HG03066 (cell line): ENCODE data around the gene ZNF837.
A peak's percentile ranks its signal among the peaks of the same experiment; 100 is the strongest.

Experiments
- ATAC-seq: cut with Tn5 transposase; IDR thresholded peaks from one replicate; pipeline ENCODE4 v1.9.1; 2021; ENCODE audit warnings: low read depth; ENCODE audit not compliant: unreplicated experiment

The ZNF837 gene

DNA sequence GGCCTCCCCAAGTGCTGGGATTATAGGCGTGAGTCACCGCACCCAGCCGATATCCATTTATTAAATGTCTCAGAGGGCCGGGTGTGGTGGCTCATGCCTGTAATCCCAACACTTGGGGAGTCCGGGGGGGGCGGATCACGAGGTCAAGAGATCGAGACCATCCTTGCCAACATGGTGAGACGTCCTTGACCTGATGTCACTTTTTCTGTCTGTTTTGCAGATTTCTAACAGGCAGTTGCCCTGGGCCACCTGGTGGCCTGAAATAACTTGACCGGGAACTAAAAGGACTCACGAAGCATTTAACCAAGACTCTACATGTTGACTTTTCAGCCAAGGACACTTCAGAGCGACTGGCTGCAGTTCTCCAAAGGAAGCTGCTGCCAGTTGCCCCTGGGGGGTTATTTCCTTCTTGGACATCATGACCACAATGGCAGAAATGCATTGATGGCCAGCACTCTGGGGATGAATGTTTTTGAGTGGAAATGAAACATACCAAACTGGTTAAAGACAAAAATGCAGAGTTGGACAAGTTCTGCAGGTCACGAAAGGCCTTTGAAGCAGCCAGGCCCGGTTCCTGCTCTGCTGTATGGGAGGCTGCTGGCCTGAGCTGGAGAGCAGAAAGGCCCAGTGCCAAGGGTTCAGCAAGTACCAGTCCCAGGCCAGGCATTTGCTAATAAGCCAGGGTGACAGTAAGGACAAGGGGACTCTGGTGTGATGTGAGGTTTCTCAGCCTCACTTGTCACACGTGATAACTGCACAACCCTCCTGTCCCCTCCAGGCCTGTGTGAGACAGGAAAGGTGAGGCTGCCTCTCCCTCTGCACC, 8.3 kb downstream of the ZNF837 start:
- no peak for ATAC-seq

DNA sequence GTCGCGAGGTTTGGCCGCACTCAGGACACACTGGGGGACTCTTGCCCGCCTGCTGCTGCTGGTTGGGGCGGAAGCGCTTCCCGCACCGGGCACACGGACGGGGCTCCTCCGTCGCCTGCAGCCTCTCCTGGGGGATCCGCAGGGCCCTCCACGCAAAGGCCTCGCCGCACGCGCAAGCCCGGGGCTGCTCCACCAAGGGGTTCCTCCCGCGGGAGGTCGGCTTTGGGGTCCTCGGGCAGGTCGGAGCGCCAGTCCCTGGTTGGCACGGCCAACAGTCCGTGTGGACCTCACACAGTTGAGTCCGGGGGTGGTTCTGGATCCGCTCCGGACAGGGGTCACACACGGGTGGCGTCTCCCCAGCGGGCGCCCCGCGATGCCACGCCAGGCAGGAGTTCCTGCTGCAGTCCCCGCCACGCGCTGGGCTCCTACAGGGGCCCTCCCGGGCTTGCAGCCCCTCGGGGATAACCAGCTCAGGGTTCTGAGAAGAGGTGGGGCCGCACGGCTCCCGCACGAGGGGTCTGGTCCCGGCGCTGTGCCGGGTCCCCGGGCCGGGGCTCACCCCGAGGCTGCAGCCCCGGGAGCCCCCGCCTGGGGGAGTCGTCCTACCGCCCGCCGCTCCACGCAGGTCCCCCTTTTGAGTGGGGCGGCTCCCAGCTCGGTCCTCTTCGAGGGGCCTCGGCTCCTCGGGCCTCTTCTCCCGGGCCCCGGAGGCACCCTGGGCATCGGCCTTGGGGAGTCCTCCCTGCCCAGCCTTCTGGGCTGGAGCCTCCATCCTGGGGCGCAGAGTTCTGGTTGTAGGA, 12.1 kb downstream of the ZNF837 start:
- ATAC-seq = no peak

DNA sequence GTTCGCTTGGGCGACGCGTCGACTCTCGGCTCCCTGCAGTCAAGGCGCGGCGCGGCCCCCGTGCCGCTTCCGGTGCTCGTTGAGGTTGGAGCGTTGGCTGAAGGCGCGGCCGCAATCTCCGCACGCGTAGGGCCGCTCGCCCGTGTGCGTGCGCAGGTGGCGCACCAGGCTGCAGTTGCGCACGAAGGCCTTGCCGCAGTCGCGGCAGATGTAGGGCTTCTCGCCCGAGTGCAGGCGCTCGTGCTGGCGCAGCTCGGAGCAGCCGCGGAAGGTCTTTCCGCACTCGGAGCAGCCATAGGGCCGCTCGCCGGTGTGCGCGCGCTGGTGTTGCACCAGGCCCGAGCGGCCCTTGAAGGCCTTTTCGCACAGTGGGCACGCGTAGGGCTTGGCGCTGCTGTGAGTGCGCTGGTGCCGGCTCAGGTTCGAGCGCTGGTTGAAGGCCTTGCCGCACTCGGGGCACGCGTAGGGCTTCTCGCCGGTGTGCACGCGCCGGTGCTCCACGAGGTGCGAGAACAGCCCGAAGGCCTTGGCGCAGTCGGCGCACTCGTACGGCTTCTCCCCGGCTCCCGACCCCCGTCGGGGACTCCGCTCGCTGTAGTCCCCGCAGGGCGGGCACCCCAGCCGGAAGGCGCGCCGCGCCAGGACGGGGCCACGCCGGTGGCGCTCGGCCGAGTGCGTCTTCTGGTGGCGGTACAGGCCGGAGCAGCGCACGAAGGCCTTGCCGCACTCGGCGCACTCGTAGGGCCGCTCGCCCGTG, 13.0 kb downstream of the ZNF837 start:
- ATAC-seq = no peak

DNA sequence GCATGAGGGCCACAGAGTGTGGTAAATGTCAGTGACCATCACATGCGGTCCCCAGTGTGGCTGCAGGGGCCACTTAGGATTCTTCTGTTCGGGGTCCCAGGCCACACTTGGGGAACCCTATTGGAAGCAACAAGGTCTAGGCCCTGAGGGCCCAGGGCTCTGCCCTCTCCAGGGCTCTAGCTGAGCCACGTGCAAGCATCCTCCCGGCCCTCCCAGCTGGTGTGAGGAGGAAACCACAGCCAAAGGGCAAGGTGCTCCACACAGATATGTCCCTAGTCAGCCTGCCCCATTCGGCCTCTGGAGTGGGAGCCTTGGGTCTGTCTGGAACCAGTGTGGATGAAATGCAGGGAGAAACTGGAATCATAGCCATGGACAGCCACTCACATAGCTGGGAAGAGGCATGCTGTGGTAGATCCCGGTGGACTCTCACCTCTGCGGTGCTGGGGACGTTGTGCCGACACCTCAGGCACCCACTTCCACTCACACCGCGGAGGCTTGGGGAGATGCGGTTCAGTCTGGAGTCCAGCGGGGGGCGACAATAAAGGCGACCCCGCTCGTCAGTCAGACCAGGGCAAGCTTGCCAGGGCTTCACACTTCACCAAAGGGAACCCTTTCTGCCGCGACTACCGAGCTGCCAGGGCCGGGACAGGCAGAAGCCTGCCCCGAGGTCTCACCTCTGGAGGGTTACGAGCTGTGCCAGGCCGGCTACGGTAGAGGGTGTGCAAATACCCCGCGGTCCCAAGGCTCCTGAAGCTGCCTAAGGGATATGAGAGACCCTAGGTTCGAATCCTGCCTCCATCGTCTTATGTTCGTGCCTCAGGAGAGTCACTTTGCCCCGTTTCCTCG, 14.0 kb downstream of the ZNF837 start:
- no peak for ATAC-seq

DNA sequence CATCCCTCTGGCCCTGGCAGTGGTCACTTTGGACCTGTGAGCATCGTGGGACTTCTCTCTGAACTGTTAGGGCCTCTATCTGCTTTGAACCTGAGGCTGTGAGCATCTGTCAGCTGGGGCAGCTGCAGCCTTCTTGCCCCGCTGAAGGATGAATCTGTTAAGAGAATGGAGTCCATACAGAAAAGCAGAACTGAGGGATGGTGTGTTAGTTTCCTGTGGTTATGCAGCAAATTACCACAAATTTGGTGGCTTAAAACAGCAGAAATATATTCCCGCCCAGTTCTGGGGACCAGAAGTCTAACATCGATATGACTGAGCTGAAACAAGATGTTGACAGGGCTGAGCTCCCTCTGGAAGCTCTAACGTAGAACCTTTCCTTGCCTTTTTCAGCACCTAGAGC, 16.7 kb downstream of the ZNF837 start:
- ATAC-seq = no peak

DNA sequence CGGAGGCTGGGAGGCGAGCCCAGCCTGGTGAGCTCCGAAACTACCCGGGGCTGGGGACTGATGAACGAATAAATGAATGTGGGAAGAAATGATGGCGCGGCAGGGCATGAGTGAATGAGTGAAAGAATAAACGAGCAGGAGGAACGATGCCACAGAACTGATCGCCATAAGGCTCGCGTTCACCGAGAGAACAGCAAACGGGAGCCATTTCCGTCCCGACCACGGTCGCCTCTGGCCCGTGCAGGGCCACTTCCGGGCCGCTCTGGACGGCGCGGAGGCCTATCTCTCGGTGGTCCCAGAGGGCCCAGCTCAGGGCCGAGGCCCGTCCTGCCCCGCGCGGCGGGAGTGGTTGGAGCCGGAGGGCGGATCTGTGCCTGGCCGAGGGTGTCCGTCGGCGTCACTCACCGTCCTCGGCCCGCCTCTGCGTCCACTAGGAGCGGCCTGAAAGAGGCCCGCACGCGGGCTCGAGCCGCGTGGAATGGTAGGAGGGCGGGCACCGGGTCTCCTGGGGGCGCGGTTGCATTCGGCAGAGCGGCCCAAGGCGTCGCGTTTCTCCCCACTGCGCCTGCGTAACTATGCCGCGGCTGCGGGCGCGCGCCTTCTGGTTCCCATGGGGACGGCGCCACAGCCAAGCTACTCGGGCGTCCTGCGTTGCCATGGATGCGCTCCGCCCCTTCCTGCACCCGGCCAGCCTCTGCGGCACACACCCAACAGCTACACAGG, 18.4 kb downstream of the ZNF837 start, which contains the start of gene ZNF497:
TSS of gene ZNF497 (minus strand) at position 480 of the 723 bp plus-strand sequence. CDS start 5,116 bp downstream, outside the sequence.
- peak; percentile 81 for ATAC-seq

DNA sequence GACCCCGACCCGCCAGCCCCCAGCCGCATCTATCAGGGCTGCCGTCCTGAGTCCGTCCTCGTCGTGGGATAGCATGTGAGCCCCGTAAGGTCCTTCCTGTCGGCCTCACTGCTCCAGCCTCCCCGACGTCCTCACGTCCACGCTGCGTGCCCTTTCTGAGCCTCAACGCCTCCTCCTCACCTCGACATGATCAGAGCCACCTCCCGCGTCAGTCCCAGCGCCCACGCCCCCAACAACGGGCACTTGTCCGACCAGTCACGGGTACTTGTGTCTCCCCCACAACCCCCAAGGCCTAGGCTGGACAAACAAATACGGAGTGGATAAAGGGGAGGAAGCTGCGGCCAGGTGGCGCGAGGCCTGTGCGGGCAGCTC, 18.9 kb downstream of the ZNF837 start:
- ATAC-seq = no peak

DNA sequence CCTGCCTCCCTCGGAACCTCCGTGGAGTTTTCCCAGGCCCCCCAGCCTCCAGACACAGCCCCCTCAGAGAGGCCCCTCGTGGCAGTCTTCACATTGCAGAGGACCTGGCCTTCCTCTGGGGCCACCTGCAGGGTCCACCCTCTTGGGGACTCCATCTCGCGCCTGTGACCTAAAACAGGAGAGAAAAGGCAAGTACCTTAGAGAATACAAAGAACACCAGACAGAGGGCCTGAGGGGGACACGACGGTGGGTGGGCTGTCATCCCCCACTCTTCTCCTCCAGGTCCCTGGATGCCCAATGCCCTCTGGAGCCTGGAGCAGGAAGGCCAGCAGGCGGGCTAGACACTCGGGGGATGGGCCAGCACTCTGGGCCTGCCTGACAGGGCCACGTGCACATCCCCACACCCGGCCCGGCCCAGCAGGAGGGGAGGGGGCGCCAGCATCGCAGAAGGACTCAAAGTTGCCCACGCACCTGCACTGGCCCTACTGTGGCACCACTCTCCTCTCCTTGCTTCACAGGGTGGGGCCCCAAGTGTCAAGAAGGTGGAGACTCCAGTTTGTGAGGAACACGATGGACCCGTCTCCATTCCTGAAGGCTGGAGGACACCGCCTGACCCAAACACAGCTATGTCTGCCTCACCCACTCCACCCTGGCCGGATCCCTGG, 23.2 kb downstream of the ZNF837 start:
- no peak for ATAC-seq

DNA sequence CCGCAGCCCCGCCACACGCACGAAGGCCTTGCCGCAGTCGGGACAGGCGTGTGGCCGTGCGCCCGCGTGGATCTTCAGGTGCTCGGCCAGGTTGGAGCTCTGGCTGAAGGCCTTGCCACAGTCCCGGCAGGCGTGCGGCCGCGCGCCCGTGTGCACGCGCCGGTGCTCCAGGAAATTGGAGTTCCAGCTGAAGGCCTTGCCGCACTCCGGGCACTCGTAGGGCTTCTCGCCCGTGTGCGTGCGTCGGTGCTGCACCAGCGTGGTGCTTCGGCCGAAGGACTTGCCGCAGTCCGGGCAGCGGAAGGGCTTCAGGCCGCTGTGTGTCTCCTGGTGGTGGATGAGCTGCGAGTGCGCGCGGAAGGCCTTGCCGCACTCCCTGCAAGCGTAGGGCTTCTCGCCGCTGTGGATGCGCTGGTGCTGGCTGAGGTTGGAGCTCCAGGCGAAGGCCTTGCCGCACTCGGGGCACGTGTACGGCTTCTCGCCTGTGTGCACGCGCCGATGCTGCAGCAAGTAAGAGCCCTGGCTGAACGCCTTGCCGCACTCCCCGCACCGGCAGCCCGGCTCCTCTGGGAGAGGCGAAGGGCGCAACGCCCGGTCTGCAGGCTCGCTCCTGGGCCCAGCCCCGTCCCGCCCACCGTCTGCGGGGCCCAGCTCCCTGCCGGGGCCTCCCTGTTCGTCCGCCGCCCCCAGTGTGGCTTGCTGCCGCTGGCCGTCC, 23.9 kb downstream of the ZNF837 start:
- ATAC-seq = no peak

DNA sequence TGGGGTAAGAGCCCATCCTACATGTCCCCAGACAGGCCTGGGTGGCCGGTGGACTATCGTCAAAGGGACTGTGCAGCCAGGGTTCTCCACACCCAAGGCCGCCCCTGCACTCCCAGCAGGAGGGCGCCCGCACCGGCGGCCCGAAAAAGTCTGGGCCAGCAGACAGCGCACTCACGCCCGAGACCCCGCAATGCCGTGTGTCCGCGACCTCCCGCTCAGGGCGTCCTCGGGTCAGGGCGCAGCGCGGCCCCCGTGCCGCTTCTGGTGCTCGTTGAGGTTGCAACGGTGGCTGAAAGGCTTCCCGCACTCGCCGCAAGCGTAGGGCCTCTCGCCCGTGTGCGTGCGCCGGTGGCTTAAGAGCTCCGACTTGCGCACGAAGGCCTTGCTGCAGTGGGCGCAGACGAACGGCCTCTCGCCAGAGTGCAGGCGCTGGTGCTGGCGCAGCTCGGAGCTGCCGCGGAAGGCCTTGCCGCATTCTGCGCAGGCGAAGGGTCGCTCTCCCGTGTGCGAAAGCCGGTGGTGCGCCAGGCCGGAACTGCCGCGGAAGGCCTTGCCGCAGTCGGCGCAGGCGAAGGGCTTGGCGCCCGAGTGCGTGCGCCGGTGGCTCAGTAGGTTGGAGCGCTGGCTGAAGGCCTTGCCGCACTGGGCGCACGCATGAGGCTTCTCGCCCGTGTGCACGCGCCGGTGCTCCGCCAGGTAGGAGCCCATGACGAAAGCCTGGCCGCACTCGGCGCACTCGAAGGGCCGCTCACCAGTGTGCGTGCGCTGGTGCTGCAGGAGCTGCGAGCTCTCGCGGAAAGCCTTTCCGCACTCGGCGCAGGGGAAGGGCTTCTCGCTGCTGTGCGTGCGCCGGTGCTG, 24.7 kb downstream of the ZNF837 start:
- ATAC-seq = no peak

DNA sequence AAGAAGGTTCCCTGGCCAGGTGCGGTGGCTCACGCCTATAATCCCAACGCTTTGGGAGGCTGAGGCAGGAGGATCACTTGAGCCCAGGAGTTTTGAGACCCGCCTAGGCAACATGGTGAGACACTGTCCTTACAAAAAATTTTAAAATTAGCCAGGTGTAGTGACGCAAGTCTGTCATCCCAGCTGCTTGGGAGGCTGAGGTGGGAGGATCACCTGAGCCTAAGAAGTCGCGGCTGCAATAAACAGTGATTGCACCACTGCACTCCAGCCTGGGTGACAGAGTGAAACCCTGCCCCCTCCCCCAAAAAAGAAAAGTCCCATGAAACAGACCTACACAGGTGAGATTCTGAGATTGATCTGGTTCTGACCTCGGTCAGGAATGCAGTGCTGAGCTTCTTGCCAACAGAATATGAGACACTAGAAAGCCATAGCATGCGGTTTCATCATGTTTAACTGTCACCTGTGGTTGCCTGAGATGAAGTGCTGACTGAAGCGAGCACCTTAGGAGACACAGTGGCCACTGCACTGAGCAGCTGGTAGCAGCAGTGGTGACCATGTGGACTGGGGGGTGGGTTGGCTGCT, 25.5 kb downstream of the ZNF837 start:
- no peak for ATAC-seq

DNA sequence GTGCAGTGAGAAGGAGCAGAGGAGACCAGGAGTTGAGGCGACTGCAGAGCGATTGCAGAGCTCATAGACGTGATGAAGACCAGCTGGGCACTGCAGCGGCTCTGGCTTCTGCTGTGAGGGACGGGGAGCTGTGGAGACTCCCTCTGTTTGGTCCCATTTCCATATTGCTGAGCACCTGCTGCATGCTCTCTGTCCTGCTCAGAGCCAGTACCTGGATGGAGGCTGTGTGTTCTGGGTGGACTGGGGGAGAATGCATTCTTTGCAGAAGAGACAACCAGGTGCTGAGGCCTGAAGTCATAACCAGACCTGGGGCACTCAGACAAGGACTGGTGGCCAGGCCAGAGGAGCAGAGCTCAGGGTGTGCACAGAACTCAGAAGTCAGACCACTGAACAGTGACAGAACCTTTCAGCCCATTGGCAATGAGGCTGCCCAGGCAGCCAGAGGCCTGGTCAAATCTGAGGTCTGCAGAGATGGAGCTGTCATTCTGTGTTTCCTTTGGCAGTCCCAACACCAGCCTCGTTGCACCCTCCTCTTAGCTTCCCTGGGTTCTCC, 26.3 kb downstream of the ZNF837 start:
- ATAC-seq = no peak

DNA sequence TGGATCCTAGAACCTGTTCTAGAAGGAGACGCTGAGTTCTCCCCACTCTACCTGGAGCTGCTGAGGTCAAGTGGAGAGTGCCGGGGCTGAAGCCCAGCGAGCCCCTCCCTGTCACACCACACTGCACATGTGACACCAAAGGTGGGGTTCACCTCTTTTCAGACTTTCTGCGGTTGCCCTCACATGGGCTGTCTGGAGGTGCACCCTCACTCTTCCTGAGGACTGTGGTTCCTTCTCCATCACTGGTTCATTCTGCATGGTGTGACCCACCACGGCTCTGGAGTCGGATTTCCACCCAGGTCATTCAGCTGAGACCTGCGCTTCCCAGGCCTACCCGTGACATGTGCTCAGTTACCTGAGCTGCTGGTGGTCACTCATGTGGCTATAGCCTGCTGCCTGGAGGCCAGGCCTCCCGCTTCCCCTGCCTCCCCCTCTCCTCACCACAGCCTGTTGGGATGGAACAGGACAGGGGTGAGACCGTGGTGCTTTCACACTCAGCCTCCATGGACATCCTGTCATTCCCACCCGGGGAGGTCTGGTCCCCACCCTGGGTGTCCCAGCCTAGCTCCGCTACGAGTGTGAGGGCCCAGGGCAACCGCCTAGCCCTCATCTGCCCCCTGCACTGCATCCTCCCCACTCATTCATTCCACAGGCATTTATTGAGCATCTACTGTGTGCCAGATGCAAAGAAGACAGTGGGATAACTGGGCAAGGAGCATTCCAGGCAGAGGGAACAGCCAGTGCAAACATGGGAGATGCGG, 26.9 kb downstream of the ZNF837 start:
- ATAC-seq = no peak

DNA sequence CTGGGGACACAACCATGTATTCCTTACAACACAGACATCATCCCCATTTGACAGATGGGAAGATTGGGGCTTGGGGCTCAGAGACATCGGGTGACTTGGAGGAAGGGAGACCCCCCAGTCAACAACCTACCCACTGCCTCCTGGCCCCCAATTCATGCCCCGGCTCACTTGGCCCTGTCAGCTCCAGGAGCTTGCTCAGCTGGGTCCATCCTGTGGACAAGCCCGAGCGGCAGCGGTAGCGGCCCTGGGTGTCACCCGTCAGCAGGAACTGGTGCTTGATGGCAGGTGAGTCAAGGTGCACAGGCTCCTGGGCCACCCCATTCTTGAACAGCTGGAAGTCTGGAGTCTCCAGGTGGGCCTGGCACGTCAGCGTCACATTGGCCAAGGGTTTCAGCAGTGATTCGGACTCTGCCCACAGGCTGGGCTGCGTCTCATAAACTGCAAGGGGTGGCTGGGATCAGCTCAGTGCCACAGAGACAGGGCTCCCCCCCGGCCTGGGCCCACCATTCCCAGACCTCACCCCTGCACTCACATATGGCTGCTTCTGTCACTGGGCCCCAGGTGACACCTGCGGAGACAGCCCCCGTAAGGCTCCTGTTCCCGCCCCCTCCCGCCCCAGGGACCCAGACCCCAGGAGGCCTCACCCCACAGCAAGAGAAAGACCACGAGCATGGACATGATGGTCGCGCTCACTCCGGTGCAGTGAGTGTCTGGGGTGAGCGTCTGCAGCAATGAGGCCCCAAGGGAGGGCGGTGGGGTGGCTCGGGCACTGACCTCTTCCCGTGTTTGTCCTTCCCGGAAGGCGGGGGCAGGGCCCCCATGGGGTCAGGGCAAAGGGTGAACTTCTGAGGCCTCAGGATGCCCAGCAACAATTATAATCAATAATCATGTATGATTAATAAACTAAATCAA, 27.8 kb downstream of the ZNF837 start, which contains the start of gene A1BG:
TSS of gene A1BG (minus strand) at position 733 of the 912 bp plus-strand sequence. CDS start at position 678, 55 bp downstream.
- no peak for ATAC-seq
